ENCODE results near the gene DPM3.

DNA sequence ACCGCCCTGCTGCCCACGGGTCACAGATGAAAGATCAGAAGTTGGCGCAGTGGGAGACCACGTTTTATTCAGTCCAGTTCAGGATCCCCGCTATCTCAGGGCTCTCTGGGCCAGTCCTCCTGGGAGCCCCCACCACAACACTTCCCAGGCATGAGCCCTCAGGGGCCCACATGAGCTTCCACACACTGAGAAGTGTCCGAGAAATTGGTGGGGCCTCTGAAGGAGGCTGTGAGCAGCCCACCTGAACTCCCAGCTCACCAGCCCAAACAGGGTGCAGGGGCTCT, 45.4 kb upstream of the DPM3 start:
- no peak for TF ChIP-seq CTCF (IDR thresholded peaks at IDR 0.05)
- TF ChIP-seq POLR2A (IDR thresholded peaks at IDR 0.05), result no peak
